Activated CD4-positive, alpha-beta T cell treated with anti-CD3 and anti-CD28 coated beads, Interleukin-2, amount 50 U/mL, for 1 hour (primary cell): ENCODE measurements around the gene PANK1.

Experiments used
- DNase-seq: peaks from one replicate; pipeline ENCODE4 v3.0.0-alpha.2; 2020

The PANK1 gene

DNA sequence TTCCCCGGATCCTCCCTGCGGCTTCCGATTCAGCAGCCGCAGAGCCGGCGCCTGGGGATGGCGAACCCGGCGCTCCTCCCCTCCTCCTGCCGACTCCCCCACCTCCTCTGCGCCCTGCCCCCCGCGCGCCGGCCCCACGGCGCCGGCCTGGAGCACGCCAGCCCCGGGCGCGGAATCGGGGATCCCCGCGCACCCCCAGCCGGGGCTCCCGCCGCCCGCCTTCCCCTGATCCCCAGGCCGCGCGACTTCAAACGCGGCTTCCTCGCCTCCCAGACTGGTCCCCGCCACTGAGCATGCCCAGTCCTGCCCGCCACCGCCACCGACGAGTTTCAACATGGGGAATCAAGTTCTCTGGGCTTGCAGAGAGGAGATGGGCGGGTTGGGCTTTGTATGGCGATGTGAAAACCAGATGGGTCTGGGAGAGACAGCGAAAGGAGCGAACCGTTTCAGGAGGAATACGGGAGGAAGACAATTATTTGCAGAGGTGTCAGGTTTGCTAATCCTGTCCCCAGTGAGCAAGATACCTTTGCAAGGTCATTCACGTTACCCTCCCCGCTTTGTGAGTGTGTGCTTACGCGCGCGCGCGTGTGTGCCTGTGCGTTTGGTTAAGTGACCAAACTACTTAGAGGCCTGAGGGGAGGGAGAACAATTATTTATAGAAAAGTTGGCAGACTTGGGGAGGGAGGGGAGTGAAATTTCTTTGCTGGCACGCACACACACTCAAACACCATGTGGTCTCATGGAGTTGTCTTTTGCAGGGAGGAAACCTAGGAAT lies at the start of gene PANK1:
PANK1 (minus strand) TSS at position 276 of the 775 bp plus-strand sequence. CDS start 351 bp downstream, outside the sequence.
- peak; percentile 62 for DNase-seq

DNA sequence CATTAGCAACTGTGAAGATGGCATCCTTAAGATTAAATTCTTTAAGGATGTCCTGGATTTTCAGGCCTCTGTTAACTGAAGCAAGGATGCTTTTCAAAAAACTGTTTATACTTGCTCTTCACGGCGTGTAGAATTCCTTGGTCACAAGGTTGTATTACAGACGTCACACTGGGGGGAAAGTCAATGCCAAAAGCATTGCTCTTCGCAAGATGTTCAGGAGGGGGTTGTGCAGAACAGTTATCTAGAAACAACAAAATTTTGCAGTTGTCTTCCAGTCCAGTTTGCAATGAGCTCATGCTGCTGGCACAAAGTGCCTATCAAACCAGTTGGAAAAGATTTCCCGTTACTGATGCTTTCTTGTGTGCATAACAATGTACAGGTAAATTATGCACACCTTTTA lies 48.1 kb upstream of the PANK1 start:
- DNase-seq = no peak

DNA sequence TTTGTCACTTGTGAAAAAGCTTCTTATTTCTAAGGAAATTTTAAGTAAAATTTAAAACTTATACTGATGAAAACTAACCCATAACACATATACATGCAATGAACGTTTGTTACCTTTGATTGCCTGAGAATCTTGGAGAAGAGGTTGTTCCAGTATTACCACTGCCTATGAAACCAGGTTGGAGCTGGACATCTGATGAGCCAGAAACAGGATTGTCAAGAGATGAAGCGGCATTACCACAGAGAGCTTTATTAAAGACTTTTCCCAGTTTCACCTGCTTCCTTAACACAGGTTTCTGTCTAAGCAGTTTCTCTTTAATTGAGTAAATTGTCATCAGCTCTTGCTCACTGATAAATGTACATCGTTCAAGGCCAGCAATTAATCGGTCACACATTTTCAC lies 47.4 kb upstream of the PANK1 start:
- no peak for DNase-seq

DNA sequence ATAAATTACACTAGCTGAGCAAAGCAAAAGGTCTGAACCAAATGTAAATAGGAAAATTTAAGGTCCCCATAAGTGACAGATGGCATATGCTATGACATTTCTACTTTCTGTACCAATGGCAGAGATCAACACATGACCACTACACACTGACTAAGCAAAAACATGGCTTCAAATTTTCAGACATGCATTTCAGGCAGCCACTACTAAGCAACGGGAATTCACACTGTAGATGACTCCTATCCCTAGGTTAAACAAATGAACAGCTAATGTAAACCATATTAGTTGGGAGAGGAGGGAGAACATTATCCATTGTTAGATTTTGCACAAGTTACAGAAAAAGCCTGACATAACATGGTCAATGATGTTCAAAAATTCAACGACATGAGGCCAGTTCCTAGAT lies 45.0 kb upstream of the PANK1 start:
- no peak for DNase-seq

DNA sequence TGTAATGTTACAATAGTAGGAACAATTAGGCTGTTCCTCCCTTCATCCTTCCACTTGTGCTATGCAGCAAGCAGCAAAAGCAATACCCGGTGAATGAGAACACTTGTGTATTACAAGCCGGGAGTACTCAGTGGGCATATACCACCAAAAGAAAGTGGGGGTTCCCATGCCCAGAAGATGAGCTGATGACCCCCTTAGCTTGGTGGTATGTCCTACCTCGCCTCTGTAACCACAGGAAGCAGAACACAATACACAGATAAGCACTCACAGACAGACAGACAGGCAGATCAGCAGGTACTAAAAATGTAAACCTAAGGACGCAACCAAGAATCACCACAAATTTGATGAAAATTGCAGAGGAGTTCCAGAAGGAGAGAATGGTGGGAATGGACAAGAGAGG lies 40.9 kb upstream of the PANK1 start:
- DNase-seq = no peak

DNA sequence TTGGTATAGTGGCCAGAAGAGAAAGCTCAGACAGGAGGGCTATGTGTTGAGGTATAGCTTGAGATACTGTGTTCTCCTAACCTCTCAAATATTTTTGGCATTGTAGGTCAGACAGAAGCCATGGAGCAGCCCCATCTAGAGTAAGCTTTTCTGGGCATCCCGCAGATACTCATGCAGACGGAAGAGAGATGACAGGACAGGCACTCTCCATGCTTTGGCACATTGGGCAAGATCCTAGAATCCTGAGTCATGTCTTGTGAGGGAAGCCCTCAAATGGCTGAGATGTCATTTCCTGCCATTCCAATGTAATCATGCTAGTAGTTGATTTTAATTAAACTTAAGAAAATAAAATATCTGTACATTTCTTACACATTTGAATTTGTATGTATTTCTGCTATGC lies 39.6 kb upstream of the PANK1 start:
- no peak for DNase-seq

DNA sequence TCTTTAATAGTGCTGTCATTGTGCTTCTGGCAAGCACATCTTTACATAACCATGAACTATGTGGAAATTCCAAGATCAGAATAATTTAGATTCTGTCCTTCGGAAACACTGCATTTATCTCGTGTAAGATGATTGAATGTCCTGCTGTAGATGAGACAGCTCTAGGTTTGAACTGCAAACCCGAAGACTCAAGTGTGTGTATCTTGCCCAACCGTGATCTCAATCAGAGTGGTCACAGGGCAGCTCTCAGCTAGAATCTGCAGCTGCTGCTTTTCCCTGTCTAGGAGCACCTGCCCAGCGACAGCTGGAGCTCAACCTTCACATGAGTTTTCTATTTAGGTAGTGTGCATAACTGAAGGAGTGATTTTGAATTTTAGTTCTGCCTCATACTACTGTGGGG lies 38.8 kb upstream of the PANK1 start:
- DNase-seq = no peak

DNA sequence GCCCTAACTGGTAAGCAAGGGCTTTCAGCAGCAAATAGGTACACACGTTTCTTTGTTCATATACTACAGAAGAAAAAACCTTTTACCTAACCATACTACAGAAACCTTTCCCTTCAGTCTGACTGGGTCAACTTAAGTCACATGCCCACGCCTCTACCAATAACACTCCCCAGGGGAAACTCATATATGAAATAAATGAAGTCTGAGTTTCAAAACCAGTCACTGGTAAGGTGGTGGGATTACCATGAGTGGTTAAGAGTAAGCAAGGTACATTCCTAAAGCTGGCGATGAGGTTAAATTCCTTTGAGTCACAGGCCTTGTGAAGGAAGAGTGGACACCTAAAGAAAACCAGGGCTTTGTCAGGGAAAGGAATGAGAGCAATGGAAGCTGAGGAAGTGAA lies 34.9 kb upstream of the PANK1 start:
- DNase-seq = no peak

DNA sequence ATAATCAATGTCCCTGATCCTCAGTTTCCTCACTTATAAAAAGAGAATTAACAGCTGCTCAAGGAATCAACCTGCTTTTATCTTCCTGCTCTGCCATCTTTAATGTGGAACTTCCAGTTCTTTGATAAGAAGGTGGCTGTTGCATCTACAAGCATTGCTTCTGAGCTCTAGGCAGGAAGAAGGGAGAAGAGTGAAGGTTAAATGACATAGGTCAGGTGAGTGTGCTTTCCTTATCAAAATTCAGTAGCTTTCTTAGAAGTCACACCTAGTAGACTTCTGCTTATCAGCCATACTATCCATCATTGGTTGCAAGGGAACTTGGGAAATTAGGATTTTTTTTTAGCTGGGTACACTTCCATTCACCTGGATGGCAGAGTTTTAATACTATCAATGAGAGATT lies 32.3 kb upstream of the PANK1 start:
- DNase-seq = no peak

DNA sequence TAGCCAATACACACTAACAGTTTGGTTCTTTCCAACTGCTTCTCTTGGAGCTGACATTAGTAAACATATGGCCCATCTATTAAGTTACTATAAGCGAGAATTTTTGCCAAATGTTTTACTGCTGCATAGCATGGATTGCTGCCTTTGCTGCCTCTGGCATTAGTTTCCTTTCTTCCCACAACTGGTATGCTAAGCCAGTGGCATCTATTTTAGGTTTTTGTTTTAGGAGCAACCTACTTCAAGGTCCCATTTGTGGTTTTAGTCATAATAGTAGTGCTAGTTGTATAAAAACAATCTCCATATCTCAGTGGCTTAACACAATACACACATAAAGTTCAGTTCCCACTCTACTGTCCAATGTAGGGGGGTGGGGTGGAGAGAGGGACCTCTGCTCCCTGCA lies 25.9 kb upstream of the PANK1 start:
- DNase-seq = no peak

DNA sequence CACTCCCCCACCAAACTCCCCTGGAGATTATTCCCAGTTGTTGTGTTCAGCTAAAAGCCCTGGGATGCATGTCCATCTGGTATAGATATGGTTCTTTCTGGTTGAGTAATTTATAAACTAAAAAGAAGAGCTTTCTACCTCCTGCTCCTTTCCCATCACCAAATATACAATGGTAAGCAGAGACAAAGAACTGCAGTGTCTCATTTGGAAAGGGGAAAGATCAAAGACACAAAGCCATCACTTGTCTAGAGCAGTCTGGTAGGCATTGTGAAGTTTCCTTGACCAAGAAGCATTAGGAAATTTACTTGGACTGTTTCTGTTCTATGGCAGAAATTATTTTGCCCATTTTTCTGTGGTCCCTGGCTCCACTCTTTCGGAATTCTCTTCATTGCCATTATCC lies 24.9 kb upstream of the PANK1 start:
- DNase-seq = no peak

DNA sequence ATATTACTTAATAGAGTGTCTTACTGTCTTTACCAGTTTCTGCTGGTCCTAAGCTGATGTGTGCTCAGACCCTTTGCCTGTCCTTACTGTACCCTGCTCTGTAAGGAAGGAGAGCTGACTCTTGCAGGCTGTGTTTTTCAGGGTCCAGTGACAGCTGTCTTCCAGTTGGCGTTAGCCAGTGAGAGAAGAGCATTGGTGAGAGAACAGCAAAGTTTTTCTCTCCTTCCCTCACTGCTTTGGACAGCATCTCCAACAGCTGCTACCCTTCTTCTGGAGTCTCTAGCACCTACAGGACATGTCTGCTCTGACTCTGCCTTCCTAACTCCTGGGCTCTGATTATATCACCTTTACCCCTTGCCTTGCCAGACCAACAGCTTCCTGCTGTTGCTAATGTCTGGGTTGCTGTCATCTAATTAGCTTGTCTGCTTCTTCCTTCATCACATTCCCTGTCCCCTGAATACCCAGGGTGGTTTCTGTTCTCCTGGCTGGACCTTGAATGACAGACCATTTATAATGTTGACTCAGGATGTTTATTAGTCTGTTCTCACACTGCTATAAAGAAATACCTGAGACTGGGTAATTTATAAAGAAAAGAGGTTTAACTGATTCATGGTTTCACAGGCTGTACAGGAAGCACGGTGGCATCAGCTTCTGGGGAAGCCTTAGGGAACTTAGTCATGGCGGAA lies 23.5 kb upstream of the PANK1 start:
- no peak for DNase-seq

DNA sequence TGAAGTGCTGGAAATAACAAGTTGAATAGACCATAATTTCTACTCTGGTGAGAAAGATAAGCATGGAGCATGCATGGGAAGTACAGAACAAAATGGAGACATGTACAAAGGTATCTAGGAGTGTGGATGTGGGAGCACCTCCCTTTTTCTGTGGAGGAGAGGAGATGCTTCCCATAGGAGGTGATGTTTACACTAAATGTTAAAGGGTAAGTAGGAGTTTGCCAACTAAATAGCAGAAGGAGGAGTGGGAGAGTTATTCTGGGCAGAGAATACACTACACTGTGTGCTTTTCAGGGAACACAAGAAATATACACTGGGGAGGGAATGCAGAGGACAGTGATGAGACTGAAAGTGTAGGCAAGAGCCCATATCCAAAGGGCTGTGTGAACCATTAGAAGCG lies 21.1 kb upstream of the PANK1 start:
- DNase-seq = no peak

DNA sequence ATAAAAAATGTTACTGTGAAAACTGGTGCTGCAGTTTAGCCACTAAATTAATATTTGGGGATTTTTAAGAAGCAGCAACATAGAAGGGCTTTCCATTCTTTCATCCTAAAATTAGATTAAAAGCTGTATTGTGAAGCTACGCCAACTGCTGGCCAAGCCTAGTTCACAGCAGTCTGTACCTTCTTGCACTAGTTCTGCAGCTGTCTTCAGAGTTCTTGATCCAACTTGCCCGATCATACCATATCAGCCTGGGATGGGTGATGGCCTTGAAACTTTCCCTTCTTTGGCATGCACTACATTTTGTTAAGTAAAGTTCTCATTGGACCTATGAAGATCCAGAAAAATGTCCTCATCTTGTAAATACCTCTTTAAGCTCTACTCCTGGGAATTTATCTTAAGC lies 20.3 kb upstream of the PANK1 start:
- no peak for DNase-seq

DNA sequence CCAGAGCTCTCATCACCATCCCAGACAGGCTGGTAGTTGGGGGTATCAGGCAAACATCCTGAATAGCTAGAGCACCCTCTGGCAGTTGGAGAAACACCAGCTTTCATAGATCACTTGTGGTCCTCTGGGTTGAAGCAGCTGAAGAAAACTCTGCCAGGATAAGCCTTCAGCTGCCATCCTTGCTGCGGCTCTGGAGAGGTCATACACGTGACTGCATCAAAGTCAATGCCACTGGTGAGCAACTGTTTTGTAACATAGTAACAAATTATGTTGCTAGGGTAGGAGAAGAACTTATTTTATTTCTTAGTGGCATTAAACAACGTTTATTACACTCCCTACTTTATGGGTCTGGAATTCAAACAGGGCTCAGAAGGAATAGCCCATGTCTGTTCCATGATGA lies 19.2 kb upstream of the PANK1 start:
- DNase-seq = no peak

DNA sequence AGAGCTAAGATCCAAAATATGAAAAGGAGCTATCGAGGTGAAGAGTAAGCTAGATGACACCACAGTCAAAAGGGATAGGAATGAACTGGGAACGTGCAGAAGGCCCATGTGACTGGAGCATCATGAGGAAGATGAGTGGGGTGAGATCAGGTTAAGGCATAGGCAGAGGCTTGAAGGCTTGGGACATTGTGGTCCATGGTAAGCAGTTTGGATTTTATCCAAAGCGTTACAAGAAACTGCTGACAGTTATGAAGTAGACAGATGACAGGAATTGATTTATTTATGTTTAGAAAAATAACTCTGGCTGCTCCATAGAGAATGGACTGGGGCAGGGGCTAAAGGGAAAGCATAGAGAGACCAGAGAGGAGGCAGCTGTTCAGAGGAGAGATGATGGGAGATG lies 18.1 kb upstream of the PANK1 start:
- no peak for DNase-seq

DNA sequence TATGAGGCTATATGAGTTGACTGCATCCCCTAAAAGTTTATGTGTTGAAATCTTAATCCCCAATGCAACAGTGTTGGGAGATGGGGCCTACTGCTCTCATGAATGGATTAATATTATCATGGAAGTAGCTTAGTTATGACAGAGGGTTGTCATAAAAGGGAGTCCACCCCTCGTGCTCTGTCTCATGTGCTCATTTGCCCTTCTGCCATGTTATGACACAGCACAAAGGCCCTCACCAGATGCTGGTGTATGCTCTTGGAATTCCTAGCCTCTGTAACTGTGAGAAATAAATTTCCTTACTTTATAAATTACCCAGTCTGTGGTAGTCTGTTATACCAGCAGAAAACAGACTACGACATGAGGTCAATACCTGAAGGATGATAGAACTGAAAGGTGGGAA lies 17.6 kb upstream of the PANK1 start:
- DNase-seq = no peak

DNA sequence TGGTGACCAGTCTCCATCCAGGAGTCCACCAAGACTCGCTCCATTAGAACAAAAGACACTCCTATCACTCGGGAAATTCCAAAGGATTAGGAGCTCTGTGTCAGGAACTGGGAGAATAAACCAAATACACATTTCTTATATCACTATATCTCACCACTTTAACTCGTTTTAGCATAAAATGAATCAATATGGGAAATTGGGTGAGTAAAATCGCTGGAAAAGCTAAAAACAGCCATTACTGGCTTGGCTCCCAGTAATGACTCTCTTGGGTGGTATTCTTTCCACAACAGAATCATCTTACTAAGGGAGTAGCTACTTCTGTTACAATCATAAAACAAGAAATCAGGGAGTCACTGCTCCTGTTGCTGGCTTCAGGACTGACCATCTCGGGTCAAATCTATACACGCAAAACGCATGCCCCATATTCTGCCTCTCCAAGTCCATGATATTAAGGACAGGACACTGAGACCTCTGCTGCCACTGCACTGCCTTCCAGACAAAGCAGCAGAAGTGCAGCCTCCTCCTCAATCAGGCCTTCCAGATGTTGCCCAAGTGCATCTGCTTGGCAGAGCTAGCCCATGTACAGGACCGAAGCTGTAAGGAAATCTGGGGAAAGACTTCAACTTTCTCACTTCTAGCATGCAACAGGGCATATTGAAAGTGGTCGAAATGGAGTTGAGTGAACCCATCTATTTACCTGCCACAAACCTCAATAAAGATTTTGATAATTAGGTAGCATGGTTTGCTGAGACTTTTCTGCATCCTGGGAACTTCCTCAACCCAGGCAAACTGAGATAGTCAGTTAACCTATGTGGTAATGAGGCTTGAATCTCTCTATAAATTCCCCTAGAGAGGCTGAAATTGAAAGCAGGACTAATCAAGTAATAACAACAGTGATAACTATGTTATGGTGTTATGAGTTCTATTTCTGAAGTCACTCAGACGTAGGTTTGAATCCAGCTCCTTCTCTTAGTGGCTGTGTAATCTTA lies 14.4 kb upstream of the PANK1 start:
- DNase-seq = no peak

DNA sequence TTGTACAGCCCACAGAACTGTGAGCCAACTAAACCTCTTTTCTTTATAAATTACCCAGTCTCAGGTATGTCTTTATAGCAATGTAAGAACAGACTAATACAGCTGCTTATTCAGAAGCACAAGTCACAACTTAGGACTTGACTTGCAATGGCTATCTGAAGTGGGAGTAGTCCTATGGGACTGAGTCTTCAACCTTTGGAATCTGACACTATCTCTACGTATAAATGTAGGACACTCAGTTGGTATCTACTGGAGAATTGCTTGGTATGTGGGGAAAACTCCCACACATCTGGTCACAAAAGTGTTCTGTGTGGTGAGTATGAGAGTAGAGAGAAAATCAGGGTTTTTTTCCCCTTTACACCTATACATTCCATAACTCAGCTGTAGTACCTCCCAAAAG lies 12.3 kb upstream of the PANK1 start:
- no peak for DNase-seq

DNA sequence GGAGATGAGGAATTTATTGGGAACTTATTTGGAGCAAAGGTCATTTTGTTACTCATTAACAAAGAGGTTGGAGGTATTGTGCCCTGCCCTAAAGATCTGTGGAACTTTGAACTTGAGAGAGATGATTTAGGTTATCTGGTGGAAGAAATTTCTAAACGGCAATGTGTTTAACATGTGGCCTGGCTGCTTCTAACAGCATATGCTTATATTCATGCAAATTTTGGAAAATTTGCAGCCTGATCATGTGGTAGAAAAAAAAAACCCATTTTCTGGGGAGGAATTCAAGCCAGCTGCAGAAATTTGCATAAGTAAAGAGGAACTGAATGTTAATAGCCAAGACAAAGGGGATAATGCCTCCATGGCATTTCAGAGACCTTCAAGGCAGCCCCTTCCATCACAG lies 10.7 kb upstream of the PANK1 start:
- DNase-seq = no peak

DNA sequence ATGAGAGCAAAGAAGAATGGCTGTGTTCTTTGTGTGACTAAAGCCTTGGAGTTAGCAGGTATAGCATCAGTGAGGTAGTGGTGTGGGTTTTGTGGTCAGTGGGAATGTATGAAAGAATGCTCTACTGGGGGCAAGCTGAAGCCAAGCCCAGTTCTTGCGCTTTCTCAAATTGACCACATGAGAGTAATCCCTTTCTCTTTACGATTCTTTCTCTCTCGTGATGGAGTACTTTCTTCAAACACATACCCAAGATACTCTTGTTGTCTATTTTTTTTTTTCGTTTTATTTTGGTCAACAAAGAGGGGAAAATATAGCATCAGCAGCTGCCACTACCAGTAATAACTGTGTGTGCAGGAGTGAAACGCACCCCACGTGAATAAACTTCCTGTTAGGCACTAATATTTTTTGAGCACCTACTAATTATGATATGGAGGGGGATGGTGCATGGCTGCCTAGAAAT lies 8.4 kb upstream of the PANK1 start:
- no peak for DNase-seq

DNA sequence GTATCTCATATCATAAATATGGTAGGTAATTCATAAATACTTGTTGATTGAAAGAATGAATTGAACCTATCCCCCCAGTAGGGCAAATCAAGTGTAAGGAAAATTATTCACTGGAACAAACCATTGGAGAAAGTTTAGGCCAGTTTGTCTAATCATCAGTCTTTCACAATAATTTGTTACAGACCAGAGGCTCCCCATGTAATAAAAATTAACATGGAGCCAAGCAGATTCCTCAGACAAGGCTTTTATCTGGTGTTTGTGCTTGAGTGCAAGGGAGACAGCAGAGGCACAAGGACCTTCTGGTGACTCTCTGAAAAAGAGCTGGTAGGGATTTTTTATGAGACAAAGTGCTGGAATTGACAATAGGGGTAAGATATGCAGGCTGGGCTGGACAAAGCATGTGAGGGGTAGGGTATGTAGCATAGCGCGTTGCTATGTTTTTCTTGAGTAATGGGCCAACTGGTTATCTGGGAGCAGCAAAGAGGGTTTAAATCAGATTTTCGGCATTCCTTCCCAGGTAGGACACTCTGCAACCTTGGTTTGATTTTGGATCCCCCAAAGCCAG lies 7.8 kb upstream of the PANK1 start:
- DNase-seq = no peak

DNA sequence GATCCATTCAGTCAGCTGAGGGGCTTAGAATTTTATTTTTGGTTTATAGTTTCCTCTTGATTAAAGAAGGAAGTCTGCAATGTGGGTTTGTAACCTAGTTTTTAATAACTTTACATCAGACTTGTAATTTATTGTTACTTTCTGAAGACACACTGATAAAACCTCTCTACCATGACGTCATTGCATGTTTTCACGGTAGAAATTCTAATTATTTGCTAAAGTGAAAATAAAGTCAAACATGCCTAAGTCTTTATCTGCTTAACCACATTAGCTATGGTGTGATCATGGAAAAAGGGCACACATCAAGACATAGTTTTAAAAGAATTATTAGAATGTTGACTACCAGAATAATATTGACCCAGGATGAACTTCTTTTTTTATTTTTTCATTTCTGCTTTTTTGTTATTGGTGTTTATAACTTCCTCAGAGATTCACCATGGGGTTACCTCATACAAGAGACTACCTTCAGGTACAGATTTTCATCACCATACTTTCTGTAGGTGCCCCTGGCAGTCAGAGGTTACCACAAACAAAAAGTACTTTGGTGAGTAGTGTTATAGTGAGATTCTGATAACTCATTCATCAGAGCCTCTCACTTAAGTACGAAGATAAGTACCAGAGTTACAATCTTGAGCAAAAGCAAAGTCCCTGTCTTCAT lies 7.0 kb upstream of the PANK1 start:
- DNase-seq = no peak
